NCI-H187 treated with DMSO at 0.1 percent for 48 hours (cell line): Measurements from ENCODE around the gene ZNF554.
"Not testable (repeated sequence)": the region's sequence is repeated elsewhere in the genome, so short reads cannot be mapped to it uniquely, and the experiment has no call there.

Experiments used
- DNase-seq: peaks from one replicate; lab custom pipeline; 2025; lab: John Stamatoyannopoulos, UW

ZNF554 gene

DNA sequence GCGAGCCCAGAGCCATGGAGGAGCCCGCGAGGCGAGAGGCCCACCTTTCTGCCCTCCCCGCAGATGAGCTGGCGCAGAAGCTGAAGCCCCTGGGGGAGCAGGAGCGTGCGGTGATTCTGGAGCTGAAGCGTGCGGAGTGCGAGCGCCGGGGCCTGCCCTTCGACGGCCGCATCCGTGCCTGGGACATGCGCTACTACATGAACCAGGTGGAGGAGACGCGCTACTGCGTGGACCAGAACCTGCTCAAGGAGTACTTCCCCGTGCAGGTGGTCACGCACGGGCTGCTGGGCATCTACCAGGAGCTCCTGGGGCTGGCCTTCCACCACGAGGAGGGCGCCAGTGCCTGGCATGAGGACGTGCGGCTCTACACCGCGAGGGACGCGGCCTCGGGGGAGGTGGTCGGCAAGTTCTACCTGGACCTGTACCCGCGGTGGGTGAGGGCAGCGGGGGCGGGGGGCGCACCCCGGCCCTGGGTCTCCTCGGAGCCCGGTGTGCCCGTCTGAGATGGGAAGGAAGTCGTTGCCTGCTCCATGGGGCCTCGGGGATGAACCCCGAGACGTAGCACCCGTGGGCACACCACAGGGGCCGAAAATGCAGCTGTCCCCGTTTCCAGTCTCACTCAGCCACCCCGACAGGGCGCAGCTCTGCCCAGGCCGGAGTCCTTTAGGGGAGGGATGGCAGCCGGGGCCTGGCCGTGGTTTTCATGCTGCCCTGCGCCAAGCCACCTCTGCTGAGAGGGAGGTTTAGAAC lies 12.1 kb upstream of the ZNF554 start:
- DNase-seq: no peak

DNA sequence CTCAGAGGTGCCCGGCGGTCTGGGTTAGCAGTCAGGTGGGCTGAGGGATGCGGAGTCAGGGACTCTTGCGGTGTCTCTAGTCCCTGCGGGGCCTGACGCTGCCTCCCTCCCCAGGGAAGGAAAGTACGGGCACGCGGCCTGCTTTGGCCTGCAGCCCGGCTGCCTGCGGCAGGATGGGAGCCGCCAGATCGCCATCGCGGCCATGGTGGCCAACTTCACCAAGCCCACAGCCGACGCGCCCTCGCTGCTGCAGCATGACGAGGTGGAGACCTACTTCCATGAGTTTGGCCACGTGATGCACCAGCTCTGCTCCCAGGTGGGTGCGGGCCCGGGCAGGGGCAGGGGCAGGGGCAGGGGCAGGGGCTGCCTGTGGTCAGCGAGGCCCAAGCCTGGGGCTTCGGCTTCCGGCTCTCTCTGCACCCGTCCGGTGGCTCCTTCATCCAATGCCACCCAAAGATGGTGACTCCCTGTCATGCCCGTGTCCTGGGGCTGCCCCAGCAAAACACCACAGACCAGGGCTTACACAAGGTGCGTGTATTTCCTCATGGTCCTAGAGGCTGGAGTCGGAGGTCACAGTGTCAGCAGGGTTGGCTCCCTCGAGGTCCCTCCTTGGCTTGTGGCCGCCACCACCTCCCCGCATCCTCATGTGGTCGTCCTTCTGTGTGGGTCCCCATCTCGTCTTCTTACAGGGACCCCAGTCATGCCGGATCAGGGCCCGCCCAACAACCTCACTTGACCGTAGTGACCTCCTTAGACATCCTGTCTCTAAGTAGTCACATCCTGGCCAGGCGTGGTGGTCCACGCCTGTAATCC lies 11.3 kb upstream of the ZNF554 start:
- no peak for DNase-seq

DNA sequence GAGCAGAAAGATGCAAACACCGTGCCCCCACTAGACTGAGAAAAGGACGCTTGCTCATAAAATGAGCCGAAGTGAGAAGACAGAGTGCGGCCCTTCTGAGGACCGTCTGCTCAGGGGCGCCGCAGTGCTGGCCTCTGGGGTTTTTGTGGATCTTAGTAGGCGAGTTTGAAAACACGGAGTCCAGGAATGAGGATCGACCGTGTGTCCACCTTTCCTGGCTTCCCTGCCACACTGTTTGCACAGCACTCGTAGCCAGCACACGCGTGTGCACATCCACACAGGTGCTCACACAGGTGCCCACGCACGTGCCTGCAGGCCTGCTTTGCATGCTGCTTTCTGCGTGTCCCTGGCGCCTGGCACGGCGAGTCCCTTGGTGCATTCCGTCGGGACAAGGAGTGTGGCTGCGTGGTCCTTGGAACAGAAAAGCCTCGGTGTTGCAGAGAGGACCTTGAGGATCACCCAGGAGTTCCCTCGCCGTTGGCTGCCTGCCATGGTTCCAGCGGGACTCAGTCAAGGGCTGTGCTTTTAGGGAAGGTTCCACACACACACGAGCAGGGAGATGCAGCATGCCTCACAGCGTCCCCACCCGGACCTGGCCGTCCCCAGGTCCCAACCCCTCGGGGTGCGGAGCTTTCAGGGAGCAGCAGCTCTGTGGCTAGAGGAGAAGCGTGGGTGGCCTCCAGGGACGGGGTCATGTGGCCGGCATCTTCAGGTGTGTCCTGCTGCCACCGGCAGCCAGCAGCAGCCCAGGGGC lies 10.1 kb upstream of the ZNF554 start:
- DNase-seq: no peak

DNA sequence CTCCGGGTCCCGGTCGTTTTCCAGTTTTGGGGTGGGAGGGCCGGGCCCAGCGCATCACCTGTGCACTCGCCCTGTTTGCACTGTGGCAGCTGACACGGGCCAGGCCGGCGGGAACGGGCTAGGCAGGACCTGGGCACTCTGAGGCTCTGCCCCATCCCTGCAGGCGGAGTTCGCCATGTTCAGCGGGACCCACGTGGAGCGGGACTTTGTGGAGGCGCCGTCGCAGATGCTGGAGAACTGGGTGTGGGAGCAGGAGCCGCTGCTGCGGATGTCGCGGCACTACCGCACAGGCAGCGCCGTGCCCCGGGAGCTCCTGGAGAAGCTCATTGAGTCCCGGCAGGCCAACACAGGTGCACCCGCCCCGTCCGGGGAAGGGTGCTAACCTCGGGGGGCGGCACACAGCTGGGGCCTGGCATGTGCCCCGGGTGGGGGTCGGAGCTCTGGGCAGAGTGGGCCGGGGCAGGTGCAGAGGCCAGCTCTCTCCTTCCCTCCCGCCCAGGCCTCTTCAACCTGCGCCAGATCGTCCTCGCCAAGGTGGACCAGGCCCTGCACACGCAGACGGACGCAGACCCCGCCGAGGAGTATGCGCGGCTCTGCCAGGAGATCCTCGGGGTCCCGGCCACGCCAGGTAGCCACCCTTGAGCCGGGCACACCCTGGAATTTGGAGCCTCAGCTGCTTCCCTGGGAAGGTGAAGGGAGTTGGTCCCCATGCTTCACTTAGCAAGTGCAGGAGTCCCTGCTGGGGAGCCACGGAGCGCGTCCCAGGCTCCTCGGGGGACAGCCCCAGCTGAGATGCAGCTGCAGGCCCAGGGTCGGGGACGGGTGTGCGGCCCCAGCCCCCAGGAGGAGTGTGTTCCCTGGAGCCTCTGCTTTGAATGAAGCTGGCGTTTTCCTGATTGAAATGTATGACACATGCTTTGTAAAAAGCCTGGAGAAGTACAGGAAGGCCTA lies 9.3 kb upstream of the ZNF554 start:
- DNase-seq: no peak

DNA sequence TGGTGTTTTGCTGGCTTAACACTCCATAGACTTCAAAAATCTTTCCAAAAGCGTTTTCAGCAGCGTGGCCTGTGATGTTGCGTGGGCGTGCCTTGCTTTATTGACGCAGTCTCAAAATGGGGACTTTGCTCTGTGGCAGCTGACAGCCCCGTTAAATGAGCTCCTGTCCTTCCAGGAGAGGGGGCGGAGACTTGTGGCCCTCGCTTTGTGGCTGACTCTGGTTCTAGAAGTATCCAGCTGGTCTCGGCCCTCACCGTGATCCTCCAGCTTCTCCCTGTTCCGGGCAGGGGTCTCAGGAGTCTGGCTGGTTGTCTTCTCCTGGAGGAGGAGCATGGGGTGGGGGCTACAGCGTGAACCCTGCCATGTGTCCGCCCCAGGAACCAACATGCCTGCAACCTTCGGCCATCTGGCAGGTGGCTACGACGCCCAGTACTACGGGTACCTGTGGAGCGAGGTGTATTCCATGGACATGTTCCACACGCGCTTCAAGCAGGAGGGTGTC lies 8.4 kb upstream of the ZNF554 start:
- no peak for DNase-seq

DNA sequence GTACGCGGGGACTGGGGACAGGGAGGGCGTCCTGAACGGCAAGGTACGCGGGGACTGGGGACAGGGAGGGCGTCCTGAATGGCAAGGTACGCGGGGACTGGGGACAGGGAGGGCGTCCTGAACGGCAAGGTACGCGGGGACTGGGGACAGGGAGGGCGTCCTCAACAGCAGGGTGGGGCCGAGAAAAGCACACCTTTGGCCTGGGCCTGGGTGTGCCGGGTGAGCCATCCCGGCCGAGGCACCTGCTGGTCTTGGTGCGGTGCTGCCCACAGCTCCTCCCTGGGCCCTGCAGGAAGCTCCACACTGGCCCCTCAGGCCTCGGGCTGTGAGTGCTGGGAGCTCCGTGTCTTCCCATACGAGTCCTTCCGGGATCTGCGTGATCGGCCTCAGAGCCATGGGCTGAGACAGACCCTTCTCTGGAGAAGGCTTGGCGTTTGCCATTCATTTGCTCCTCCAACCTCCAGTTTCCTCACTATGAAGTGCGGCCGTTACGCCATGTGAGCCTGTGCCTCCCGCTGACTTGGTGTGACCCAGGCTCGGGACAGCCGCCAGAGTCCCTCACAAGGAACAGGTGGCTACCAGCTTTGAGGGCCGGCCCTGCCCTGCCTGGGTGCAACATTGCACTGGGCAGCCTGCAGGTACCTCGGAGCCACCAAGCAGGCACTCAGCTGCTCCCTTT lies 7.8 kb upstream of the ZNF554 start:
- no peak for DNase-seq

DNA sequence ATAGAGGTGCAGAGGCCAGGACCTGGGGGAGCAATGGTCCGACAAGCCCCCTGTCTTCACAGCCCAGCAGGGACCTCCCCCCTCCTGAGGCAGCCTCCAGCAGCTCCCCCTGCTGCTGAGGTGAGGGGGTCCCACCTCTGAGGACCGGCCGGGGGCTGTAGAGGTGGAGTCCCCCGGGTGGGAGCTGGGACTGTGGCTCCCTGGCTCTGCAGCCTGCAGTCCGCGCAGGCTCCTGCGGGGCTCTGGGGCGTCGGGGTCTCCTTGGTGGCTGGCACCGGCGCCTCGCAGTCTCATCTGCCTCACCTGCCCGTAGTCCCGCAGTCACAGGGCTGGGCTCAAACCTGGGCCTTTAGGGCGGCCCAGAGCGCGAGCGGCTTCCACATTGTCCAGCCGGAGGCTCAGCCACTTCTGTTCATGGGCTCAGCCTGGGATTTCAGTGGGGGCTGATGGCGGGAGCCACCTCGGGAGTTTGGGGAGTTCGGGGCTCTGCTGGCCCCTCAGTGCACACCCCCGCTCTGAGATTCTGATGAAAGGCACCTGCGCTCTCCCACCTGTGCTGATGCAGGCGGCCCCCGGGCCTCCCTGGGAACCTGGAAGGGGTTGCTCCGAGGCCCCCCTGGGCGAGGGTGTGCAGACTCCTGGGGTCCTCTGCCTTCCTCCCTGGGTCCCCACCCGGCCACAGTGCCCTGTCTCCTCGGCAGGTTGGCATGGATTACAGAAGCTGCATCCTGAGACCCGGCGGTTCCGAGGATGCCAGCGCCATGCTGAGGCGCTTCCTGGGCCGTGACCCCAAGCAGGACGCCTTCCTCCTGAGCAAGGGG lies 7.0 kb upstream of the ZNF554 start:
- DNase-seq: no peak

DNA sequence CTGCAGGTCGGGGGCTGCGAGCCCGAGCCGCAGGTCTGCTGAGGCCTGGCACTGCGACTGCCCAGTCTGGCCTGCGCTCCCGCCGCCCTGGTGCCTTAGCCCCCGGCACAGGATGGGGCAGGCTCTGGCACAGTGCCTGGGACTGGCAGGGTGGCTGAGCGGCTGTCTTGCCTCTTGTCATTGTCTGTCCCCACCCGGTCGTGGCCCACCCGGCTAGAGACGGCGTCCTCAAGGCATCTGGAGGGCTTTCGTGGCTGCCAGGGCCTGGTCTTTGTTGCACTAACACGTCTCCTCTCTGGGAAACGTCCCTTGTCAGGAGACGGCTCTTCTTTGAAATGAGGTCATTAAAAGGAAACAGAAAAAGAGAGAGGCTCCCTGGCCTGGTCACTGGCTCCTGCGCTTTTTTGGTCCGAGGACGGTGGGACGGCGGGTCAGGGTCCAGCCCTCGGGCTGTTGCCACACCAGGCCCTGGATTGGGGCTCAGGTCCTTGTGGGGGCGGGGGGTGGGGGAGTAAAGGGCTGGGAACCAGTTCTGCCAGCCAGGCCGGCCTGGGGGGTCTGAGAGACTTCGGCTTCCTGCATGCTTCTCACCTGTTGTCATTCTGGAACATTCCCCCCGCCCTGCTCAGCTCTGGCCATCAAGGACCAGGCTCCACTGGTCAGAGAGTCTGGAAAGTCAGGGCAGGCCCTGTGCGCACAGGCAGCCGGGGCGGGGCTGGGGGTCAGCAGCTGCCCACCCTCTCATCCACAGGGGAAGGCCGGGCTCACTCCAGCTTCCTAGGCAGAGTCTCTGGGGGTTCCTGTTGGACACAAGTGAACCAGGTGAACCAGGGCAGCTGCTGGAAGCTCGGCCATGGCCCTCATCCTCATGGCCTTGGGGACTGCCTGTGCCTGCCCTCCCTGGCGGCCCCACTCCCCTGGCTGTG lies 6.2 kb upstream of the ZNF554 start:
- no peak for DNase-seq

DNA sequence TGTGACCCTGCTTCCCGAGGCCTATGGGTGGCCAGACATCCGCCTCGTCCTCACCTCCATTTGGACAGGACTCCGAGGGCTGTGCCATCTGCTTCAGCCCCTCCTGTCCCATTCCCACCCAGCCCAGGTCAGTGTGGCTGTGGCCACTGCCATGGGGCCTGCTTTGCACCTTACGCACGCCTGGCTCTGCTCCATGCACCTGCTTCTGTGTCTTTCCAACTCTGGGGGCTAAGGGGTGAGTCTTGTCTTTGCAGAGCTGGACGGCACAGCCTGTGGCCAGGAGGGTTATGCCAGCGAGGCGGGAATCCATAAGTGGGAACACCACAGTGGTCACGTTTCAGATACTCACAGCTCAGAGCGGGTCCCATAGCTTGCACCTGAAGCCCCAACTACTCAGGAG lies 5.2 kb upstream of the ZNF554 start:
- DNase-seq: no peak

DNA sequence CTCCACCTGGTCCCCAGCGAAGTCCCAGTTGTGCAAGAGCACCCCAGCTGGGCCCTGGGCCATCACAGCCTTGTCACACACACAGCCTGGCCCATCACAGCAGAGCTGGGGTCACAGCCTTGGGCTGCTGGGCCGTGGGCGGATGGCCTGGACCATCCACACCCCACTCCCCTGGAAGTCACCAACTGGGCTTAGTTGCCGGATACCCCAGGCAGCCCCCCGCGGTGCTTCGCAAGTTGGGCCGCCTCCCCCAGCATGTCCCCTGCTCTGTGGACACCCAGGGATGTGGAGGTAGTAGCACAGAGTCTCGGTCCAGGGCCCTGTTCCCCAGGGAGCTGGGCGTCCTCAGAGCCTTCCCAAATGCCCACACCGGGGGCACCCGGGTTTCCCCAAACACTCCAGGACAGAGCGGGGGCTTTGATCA lies 4.5 kb upstream of the ZNF554 start:
- no peak for DNase-seq

DNA sequence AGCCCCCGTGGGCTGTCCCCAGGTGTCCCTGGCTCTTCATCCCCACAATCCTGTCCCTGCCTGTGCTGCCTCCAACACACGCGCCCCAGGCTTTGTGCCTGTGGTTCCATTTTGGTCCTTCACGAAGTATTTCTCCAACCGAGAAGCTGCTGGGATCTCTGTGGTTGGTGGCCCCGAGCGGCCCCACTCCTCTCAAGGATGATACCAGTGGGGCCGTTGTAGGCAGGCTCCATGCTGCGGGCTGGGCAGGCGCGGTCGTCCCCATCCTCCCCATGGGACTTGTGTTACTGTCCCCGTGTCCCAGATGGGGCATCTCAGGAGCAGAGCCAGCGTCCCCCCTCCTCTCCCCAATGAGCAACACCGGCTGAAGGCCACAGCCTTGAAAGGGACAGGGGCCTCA lies 3.7 kb upstream of the ZNF554 start:
- DNase-seq: no peak

DNA sequence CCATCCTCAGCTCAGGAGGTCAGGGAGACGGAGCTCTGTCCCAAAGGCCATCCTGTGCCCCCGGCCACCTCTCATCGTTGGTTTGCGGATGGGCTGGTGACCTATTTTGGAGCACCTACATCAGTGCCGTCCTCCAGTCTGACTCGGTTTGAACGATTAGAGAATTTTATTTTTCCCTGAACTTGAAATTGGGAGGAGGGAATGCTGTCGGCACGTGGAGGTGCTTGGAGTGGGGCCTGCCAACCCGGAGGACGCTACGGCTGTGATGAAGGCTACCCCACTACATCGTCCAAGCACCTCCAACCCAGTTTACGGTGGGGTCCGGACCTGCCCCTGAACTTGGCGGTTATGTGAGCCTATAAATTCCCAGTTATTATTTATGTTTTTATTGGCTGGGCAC lies 3.0 kb upstream of the ZNF554 start:
- no peak for DNase-seq

DNA sequence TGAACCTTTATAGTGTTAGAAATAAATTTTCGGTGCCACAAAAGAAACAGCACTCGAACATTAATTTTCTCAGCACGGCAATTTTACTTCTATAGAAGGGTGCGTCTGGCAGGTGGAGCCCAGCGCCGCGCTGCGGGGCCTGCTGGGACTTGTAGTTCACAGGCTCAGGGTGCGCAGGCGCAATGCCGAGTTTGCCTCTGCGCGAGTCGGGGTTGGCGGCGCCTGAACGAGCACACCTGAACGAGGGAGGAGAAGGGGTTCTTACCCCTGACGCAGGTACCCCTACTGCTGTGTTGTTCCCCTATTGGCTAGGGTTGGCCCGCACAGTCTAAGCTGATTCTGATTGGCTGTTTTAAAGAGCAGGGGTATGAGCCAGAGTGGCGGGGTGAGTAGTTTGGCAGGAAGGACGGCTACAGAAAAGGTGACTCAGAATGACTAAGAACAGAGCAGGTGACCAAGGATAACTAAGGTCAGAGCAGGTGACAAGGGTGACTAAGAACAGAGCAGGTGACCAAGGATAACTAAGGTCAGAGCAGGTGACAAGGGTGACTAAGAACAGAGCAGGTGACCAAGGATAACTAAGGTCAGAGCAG lies 2.3 kb upstream of the ZNF554 start:
- not testable (repeated sequence) for DNase-seq

DNA sequence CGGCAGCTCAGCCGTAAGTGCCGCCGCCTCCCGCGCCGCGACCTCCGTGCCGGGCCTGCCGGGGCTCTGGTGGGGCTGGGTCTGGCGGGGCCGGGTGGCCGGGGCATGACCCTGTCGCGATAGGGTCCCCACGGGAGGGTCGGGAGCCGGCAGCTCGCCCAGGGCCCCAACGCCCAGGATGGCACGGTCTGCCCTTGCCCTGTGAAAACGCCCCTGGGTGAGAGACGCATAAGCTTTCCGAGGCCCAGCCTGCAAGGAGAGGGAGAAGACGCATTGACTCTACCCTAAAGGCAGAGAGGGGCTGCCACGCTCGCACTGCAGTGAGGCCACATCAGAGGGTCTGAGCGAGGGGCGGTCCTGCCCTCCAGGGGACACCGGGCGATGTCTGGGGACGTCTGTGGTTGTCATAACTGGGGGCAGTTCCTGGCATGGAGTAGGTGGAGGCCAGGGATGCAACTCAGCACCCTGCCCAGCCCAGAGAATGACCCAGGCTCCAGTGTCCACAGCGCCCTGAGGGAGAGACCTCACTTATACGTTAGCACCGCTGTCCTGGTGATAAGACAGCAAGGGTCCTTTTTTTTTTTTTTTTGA lies 539 bp downstream of the ZNF554 start:
- DNase-seq: no peak

DNA sequence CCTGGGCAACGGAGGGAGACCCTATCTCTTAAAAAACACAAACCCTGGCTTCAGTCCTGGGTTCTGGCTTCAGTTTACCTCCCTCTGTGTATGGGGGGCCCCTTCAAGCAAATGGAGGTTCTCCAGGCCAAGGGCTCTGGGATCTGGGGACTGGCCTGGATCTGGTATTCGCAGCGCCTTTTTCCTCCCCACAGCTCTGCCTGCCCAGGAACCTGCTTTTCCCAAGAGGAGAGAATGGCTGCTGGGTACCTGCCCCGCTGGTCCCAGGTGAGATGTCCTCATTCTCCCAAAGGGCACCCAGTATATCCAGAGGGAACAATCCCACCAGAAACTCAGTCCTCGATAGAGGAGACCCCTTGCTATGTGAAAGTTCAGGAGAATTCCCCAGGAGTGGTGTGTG lies 3.2 kb downstream of the ZNF554 start:
- DNase-seq: no peak

DNA sequence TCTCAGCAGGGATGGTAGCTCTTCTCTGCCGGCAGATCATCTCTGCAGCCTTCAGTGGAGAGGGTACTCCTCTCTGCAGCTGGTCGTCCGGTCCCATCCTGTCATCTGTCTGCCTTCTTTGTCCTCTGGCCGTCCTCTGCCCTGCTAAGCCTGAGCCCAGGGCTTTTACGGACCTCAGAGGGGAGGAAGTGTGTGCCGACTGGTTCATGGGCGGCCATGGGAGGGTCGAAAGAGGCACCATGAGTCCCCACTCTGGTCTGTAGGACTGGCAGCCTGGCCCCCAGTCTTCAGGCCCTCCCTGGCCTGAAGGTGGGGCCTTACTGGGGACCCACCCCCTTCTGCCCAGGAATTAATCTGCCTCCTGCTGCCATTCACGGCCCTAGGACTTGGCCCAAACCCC lies 4.0 kb downstream of the ZNF554 start:
- DNase-seq: no peak

DNA sequence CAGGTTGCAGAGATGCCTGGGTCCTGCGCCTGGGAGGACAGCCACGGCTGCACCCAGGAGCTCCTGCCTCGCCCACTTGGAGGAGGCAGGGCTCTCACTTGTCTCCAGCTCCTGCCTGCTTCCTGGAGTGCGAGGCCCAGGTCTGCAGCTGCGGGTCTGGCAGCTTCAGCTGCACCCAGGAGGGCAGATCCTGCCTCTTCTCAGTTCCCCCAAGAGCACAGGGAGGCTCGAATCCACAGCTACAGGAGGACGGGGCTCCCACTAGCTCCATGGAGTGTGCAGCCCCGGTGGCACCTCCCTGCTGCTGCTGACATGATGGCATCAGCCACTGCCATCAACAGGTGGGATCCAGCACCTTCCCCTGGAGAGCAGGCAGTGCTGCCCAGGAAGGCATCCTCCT lies 4.5 kb downstream of the ZNF554 start:
- DNase-seq: no peak

DNA sequence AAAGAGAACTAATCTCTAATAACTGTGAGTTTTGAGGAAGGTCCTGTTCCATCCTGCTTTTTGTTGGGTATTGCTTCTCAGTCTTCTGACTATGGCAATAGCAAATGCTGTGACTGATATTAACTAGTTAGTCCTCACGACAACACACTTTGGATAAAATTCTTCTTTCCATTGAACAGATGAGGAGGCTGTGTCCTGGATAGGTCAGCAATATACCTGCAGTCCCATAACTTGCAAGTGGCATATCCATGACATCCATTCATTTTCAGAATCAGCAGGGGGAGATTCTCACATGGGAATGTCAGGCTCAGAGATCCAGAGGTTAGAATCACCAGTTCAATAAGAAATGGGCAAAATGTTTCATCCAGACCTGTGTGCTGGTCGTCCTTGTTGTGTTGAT lies 7.4 kb downstream of the ZNF554 start:
- no peak for DNase-seq
